KMS-11 (cell line): ENCODE data around the gene EFCAB12.
"Not testable (repeated sequence)": the region's sequence is repeated elsewhere in the genome, so short reads cannot be mapped to it uniquely, and the experiment has no call there.

Source experiments
- H2AFZ ChIP-seq: fragments of 200-600 bp; sonication (generic); 2 replicates; pipeline ENCODE4 v1.6.1; 2016; ENCODE audit warnings: antibody characterized with exemption, mixed run types, low read depth
- H3K27ac ChIP-seq: fragments of 200-600 bp; sonication (generic); 2 replicates; pipeline ENCODE4 v1.6.1; 2016; ENCODE audit warnings: mild to moderate bottlenecking, mixed run types
- H3K27me3 ChIP-seq: fragments of 200-600 bp; sonication (generic); 2 replicates; pipeline ENCODE4 v1.6.1; 2017; ENCODE audit warnings: mild to moderate bottlenecking, low read depth, mixed run types, moderate library complexity; ENCODE audit not compliant: insufficient read depth
- H3K36me3 ChIP-seq: fragments of 200-600 bp; sonication (generic); 2 replicates; pipeline ENCODE4 v1.6.1; 2017; ENCODE audit warnings: mild to moderate bottlenecking, mixed run types; ENCODE audit not compliant: insufficient read depth
- H3K4me1 ChIP-seq: fragments of 200-600 bp; sonication (generic); 2 replicates; pipeline ENCODE4 v1.6.1; 2016; ENCODE audit warnings: mild to moderate bottlenecking, low read depth, mixed run types; ENCODE audit not compliant: poor library complexity, severe bottlenecking
- H3K4me2 ChIP-seq: fragments of 200-600 bp; sonication (generic); 2 replicates; pipeline ENCODE4 v1.7.0; 2016; ENCODE audit warnings: mild to moderate bottlenecking, mixed run types
- H3K4me3 ChIP-seq: fragments of 200-600 bp; sonication (generic); IDR thresholded peaks from 2 replicates; pipeline ENCODE4 v1.6.1; 2017; ENCODE audit warnings: low read depth, low read length, mixed read lengths; ENCODE audit not compliant: insufficient read depth
- H3K79me2 ChIP-seq: fragments of 200-600 bp; sonication (generic); 2 replicates; pipeline ENCODE4 v1.6.1; 2016; ENCODE audit warnings: low read depth, mixed run types; ENCODE audit not compliant: insufficient read depth
- H3K9ac ChIP-seq: fragments of 200-600 bp; sonication (generic); 2 replicates; pipeline ENCODE4 v1.6.1; 2016; ENCODE audit warnings: mild to moderate bottlenecking, mixed run types
- H4K20me1 ChIP-seq: fragments of 200-600 bp; sonication (generic); 2 replicates; pipeline ENCODE4 v1.6.1; 2016; ENCODE audit warnings: mild to moderate bottlenecking, mixed run types; ENCODE audit not compliant: insufficient read depth
- CTCF ChIP-seq: fragments of 200-600 bp; sonication (generic); conservative IDR thresholded peaks from 2 replicates; pipeline ENCODE4 v1.6.1; 2017; ENCODE audit warnings: low read depth, mild to moderate bottlenecking, antibody characterized with exemption, low read length, moderate library complexity, mixed read lengths

EFCAB12 gene

GRCh38 chr3:129387487-129387886, 40.9 kb downstream of the EFCAB12 start:
- Histone ChIP-seq H2AFZ (no peak overlapping the region), H4K20me1 (no peaks in the 10 kb centered on the region), H3K4me3 (no peak overlapping the region), H3K4me2 (no peak overlapping the region), H3K79me2 (no peaks in the 10 kb centered on the region), H3K27ac (no peak overlapping the region), H3K9ac (no peak overlapping the region), H3K36me3 (no peaks in the 10 kb centered on the region; the same call in 1 of the 2 replicates), H3K27me3 (no peaks in the 10 kb centered on the region), H3K4me1 (no peaks in the 10 kb centered on the region)
- no peak for TF ChIP-seq CTCF

- H4K20me1 ChIP-seq: no peaks in the 10 kb centered on the region
- no peak overlapping the region for H3K27ac ChIP-seq
- H3K4me3 ChIP-seq: no peak overlapping the region
- no peak overlapping the region for H2AFZ ChIP-seq
- no peaks in the 10 kb centered on the region for H3K36me3 ChIP-seq
- no peak for TF ChIP-seq CTCF
- no peaks in the 10 kb centered on the region for H3K27me3 ChIP-seq
- H3K9ac ChIP-seq: no peak overlapping the region
- H3K4me1 ChIP-seq: no peaks in the 10 kb centered on the region
- no peaks in the 10 kb centered on the region for H3K79me2 ChIP-seq
- no peak overlapping the region for H3K4me2 ChIP-seq
Measured at GRCh38 chr3:129386984-129387383, 41.5 kb downstream of the EFCAB12 start.

- not testable (repeated sequence) for H3K4me2 ChIP-seq, H3K9ac ChIP-seq, H3K79me2 ChIP-seq, H3K27me3 ChIP-seq, H4K20me1 ChIP-seq, H3K36me3 ChIP-seq, H3K4me1 ChIP-seq, H3K27ac ChIP-seq, H2AFZ ChIP-seq, H3K4me3 ChIP-seq
Measured at GRCh38 chr3:129385507-129385906, 42.9 kb downstream of the EFCAB12 start.

GRCh38 chr3:129384594-129385323, 43.7 kb downstream of the EFCAB12 start:
- H3K36me3 ChIP-seq: no peaks in the 10 kb centered on the region
- no peaks in the 10 kb centered on the region for H4K20me1 ChIP-seq
- H3K27ac ChIP-seq: no peak overlapping the region
- H3K27me3 ChIP-seq: no peaks in the 10 kb centered on the region
- H3K9ac ChIP-seq: no peak overlapping the region
- no peaks in the 10 kb centered on the region for H3K4me1 ChIP-seq
- no peak overlapping the region for H3K4me3 ChIP-seq
- H2AFZ ChIP-seq: no peak overlapping the region
- no peak overlapping the region for H3K4me2 ChIP-seq
- H3K79me2 ChIP-seq: no peaks in the 10 kb centered on the region
- TF ChIP-seq CTCF: no peak

GRCh38 chr3:129384103-129384502, 44.3 kb downstream of the EFCAB12 start:
- H3K4me3 ChIP-seq, H3K4me1 ChIP-seq, H2AFZ ChIP-seq, H4K20me1 ChIP-seq, H3K9ac ChIP-seq, H3K27ac ChIP-seq, H3K27me3 ChIP-seq, H3K4me2 ChIP-seq, H3K36me3 ChIP-seq, H3K79me2 ChIP-seq: not testable (repeated sequence)
